Measurements from ENCODE around the gene TMEM258. TPM values are rescaled to one million over a fixed set of nuclear protein-coding genes. Genes with fewer than 3 reads are reported as not detected.

TMEM258 gene
- total and polyA plus RNA-seq, 8 donors = 69.8 to 171 (median 94.4) TPM

DNA sequence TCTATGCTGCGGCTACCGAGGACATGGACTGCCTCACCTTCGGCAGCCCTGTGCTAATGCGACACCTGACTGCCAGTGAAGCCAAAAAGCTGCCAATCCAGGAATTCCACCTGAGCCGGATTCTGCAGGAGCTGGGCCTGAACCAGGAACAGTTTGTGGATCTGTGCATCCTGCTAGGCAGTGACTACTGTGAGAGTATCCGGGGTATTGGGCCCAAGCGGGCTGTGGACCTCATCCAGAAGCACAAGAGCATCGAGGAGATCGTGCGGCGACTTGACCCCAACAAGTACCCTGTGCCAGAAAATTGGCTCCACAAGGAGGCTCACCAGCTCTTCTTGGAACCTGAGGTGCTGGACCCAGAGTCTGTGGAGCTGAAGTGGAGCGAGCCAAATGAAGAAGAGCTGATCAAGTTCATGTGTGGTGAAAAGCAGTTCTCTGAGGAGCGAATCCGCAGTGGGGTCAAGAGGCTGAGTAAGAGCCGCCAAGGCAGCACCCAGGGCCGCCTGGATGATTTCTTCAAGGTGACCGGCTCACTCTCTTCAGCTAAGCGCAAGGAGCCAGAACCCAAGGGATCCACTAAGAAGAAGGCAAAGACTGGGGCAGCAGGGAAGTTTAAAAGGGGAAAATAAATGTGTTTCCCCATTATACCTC is 3.6 kb upstream of the TMEM258 start:
- Histone ChIP-seq H3K27me3 (no peaks in the 10 kb centered on the region), H3K36me3 (no peaks in the 10 kb centered on the region), H3K4me3 (no peak overlapping the region), H3K9me3 (no peaks in the 10 kb centered on the region), H3K27ac (no peak overlapping the region), H3K4me1 (peaks cover 0 to 16% (median 0%) of the 10 kb centered on the region in 3 donors)
- intact Hi-C loops (cut with DNase I) = no loop called here
- ATAC-seq (no peak), DNase-seq (no peak), FAIRE-seq (no peak)
- TF ChIP-seq, protein P1, sequence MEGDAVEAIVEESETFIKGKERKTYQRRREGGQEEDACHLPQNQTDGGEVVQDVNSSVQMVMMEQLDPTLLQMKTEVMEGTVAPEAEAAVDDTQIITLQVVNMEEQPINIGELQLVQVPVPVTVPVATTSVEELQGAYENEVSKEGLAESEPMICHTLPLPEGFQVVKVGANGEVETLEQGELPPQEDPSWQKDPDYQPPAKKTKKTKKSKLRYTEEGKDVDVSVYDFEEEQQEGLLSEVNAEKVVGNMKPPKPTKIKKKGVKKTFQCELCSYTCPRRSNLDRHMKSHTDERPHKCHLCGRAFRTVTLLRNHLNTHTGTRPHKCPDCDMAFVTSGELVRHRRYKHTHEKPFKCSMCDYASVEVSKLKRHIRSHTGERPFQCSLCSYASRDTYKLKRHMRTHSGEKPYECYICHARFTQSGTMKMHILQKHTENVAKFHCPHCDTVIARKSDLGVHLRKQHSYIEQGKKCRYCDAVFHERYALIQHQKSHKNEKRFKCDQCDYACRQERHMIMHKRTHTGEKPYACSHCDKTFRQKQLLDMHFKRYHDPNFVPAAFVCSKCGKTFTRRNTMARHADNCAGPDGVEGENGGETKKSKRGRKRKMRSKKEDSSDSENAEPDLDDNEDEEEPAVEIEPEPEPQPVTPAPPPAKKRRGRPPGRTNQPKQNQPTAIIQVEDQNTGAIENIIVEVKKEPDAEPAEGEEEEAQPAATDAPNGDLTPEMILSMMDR (IDR thresholded peaks at IDR 0.05) = no peak
- WGBS, 2 donors = 84 to 87% methylated on average over 18 of the region's 18 CpGs

DNA sequence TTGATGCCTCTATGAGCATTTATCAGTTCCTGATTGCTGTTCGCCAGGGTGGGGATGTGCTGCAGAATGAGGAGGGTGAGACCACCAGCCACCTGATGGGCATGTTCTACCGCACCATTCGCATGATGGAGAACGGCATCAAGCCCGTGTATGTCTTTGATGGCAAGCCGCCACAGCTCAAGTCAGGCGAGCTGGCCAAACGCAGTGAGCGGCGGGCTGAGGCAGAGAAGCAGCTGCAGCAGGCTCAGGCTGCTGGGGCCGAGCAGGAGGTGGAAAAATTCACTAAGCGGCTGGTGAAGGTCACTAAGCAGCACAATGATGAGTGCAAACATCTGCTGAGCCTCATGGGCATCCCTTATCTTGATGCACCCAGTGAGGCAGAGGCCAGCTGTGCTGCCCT is 3.1 kb upstream of the TMEM258 start:
- intact Hi-C loops (cut with DNase I) = no loop called here

DNA sequence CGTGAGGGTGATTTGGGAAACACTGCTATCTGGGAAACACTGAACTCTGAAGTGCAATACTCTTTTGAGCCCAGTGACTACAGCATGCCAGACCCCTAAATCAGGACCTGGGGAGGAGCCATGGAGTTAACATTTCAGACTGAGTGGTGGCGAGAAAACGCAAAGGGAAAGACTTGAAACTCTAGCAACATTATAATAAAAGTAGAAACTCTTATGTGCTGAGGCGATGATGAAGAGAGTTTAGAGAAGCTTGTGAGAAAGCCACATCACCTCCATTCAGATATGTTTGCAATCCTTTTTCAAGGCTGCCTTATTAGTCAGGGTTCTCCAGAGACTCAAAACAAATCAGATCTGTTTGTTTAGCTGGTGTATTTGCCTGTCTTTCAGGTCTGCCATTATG is 2.2 kb upstream of the TMEM258 start:
- intact Hi-C loops (cut with DNase I) = no loop called here
- H3K9me3 ChIP-seq = no peaks in the 10 kb centered on the region
- TF ChIP-seq, protein P1 (IDR thresholded peaks at IDR 0.05) = no peak
- FAIRE-seq (no peak), DNase-seq (no peak), ATAC-seq (no peak)
- peaks cover 0 to 7% (median 0%) of the 10 kb centered on the region in 3 donors for H3K36me3 ChIP-seq
- WGBS, 2 donors = 87 to 91% methylated on average over 4 of the region's 4 CpGs
- H3K4me3 ChIP-seq = no peak overlapping the region
- H3K27ac ChIP-seq = no peak overlapping the region
- H3K4me1 ChIP-seq = peaks cover 0 to 19% (median 0%) of the 10 kb centered on the region in 3 donors
- no peaks in the 10 kb centered on the region for H3K27me3 ChIP-seq

More for the DNA sequence above, 3.1 kb upstream of the TMEM258 start:
- Histone ChIP-seq H3K9me3 (no peaks in the 10 kb centered on the region), H3K27ac (no peak overlapping the region), H3K4me3 (no peak overlapping the region), H3K4me1 (peaks cover 0 to 19% (median 0%) of the 10 kb centered on the region in 3 donors), H3K36me3 (no peaks in the 10 kb centered on the region), H3K27me3 (no peaks in the 10 kb centered on the region)
- TF ChIP-seq, protein P1 (IDR thresholded peaks at IDR 0.05) = no peak
- ATAC-seq (no peak), FAIRE-seq (no peak), DNase-seq (peak in 1 of 6 donors; percentile 45)
- WGBS, 2 donors = 76 to 79% methylated on average over 12 of the region's 12 CpGs

DNA sequence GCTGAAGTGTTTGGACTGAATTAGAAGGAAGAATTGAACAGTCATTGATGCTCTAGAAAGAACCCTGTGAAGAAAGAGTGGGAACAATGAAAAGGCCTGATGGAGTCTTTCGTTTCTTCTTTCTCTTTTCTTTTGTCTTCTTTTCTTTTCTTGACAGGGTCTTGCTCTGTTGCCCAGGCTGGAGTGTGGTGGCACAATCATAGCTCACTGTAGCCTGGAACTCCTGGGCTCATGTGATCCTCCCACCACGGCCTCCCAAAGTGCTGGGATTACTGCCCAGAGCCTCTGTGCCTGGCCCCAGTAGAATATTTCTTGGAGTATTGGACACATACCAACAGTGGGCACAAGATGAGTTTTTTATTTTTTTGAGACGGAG is 1.4 kb upstream of the TMEM258 start:
- TF ChIP-seq, protein P1 (IDR thresholded peaks at IDR 0.05) = no peak
- peaks cover 0 to 19% (median 0%) of the 10 kb centered on the region in 3 donors for H3K4me1 ChIP-seq
- no peak for ATAC-seq
- no peaks in the 10 kb centered on the region for H3K9me3 ChIP-seq
- 56 to 59% methylated on average over 3 of the region's 3 CpGs for WGBS, 2 donors
- H3K4me3 ChIP-seq = peak overlapping the region in 1 of 4 donors; percentile 88
- H3K27ac ChIP-seq = no peak overlapping the region
- no peak for FAIRE-seq
- intact Hi-C loops (cut with DNase I) = no loop called here
- peaks cover 0 to 14% (median 2%) of the 10 kb centered on the region in 3 donors for H3K36me3 ChIP-seq
- no peak for DNase-seq
- H3K27me3 ChIP-seq = no peaks in the 10 kb centered on the region

Measured in pancreas (tissue), 10 donors.